ENCODE measurements around the gene CLSTN2.

Gene CLSTN2

DNA sequence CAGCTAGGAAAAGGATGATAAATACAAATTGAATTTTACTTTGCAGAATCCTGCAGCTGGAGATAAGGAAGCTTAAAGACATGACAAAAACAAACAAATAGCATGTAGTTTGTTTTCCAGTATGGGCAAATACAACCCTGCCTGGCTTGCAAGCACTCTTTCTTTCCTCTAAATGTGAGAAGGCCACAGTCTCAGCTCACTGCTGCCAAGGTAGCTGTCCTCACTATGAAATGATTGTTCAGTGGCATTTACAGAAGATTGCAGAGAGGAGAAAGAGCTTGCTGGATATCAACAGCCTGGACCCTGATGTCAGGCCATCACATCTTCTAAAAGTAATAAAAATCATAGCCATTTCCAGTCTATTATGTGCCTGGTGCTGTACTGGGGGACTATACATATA lies 262.0 kb downstream of the CLSTN2 start:
- H4K91ac ChIP-seq (ENCODE audit: low read length): no peak overlapping the region
- no peak overlapping the region for H2BK15ac ChIP-seq (ENCODE audit: low read depth, poor library complexity, severe bottlenecking)
- H3K27ac ChIP-seq (ENCODE audit: low read length, poor library complexity, severe bottlenecking): no peak overlapping the region
- no peak overlapping the region for H2BK12ac ChIP-seq (ENCODE audit: low read length in 2 of 2)
- H3K27me3 ChIP-seq (ENCODE audit: control insufficient read depth in 1 of 2, insufficient read depth in 1 of 2, low read length in 2 of 2): no peaks in the 10 kb centered on the region
- no peaks in the 10 kb centered on the region for H3K4me1 ChIP-seq (ENCODE audit: control insufficient read depth, insufficient read depth, low read depth, low read length)
- H2BK5ac ChIP-seq (ENCODE audit: low read depth, low read length, poor library complexity, severe bottlenecking): no peak overlapping the region
- no peak overlapping the region for H3K4me2 ChIP-seq (ENCODE audit: low read length, poor library complexity, severe bottlenecking)
- H3K4ac ChIP-seq (ENCODE audit: low read depth in 1 of 2, low read length in 2 of 2): no peak overlapping the region
- H2BK120ac ChIP-seq (ENCODE audit: low read depth, low read length): no peak overlapping the region
- no peak overlapping the region for H3K4me3 ChIP-seq (ENCODE audit: insufficient read depth in 1 of 2, low read depth in 1 of 2, low read length in 2 of 2)
- H3K14ac ChIP-seq (ENCODE audit: low read length in 2 of 2): no peak overlapping the region
- H3K9ac ChIP-seq (ENCODE audit: low read length): no peak overlapping the region
- no peak overlapping the region for H4K8ac ChIP-seq (ENCODE audit: low read length)
- peaks cover 5% of the 10 kb centered on the region for H3K79me1 ChIP-seq (replicated peaks; ENCODE audit: low read length, poor library complexity, severe bottlenecking)
- H3K23ac ChIP-seq (ENCODE audit: low read length in 2 of 2): no peak overlapping the region
- no peaks in the 10 kb centered on the region for H3K36me3 ChIP-seq (ENCODE audit: control insufficient read depth in 1 of 2, insufficient read depth in 2 of 2, low read depth in 1 of 2, low read length in 2 of 2)
- H3K9me3 ChIP-seq (ENCODE audit: control insufficient read depth, low read length): peaks cover 26% of the 10 kb centered on the region
- no peak overlapping the region for H2AFZ ChIP-seq (ENCODE audit: low read depth, low read length)
- no peak overlapping the region for H3K18ac ChIP-seq (ENCODE audit: low read depth in 1 of 2, low read length in 2 of 2)
- no peak for DNase-seq
- no peak overlapping the region for H2AK5ac ChIP-seq (ENCODE audit: low read length, severe bottlenecking)

DNA sequence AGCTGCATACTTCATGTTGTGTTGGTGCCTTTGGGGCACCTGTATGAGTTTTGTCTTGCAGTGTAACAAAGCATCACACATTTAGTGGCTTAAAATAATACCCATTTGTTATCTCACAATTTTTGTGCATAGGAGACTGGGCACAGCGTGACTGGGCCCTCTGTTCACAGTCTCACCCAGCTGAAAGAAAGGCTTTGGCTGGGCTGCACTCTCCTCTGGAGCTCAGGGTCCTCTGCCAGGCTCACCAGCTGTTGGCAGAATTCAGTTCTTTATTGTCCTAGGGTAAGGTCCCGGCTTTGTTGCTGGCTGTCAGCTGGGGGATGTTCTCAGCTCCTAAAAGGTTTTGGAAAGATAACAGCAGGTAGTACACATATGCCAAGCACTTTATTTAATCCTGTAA lies 263.3 kb downstream of the CLSTN2 start:
- WGBS: 30% methylated on average over 1 of the region's 2 CpGs
- H3K9ac ChIP-seq (ENCODE audit: low read length): no peak overlapping the region
- H4K91ac ChIP-seq (ENCODE audit: low read length): no peak overlapping the region
- H4K8ac ChIP-seq (ENCODE audit: low read length): no peak overlapping the region
- peaks cover 4 to 6% of the 10 kb centered on the region in 2 experiments for H3K27me3 ChIP-seq (ENCODE audit: control insufficient read depth in 1 of 2, insufficient read depth in 1 of 2, low read length in 2 of 2)
- peaks cover 5% of the 10 kb centered on the region for H3K79me1 ChIP-seq (replicated peaks; ENCODE audit: low read length, poor library complexity, severe bottlenecking)
- no peak overlapping the region for H2BK120ac ChIP-seq (ENCODE audit: low read depth, low read length)
- no peak overlapping the region for H2BK5ac ChIP-seq (ENCODE audit: low read depth, low read length, poor library complexity, severe bottlenecking)
- no peak overlapping the region for H3K4me2 ChIP-seq (ENCODE audit: low read length, poor library complexity, severe bottlenecking)
- no peak for DNase-seq
- no peak overlapping the region for H3K4me3 ChIP-seq (ENCODE audit: insufficient read depth in 1 of 2, low read depth in 1 of 2, low read length in 2 of 2)
- no peak overlapping the region for H2BK12ac ChIP-seq (ENCODE audit: low read length in 2 of 2)
- H3K4me1 ChIP-seq (ENCODE audit: control insufficient read depth, insufficient read depth, low read depth, low read length): no peaks in the 10 kb centered on the region
- no peak overlapping the region for H3K18ac ChIP-seq (ENCODE audit: low read depth in 1 of 2, low read length in 2 of 2)
- no peak overlapping the region for H2AFZ ChIP-seq (ENCODE audit: low read depth, low read length)
- H3K9me3 ChIP-seq (ENCODE audit: control insufficient read depth, low read length): peaks cover 18% of the 10 kb centered on the region
- H3K4ac ChIP-seq (ENCODE audit: low read depth in 1 of 2, low read length in 2 of 2): no peak overlapping the region
- H3K36me3 ChIP-seq (ENCODE audit: control insufficient read depth in 1 of 2, insufficient read depth in 2 of 2, low read depth in 1 of 2, low read length in 2 of 2): no peaks in the 10 kb centered on the region
- H2AK5ac ChIP-seq (ENCODE audit: low read length, severe bottlenecking): no peak overlapping the region
- H3K23ac ChIP-seq (ENCODE audit: low read length in 2 of 2): no peak overlapping the region
- H3K14ac ChIP-seq (ENCODE audit: low read length in 2 of 2): no peak overlapping the region
- no peak overlapping the region for H3K27ac ChIP-seq (ENCODE audit: low read length, poor library complexity, severe bottlenecking)
- no peak overlapping the region for H2BK15ac ChIP-seq (ENCODE audit: low read depth, poor library complexity, severe bottlenecking)

DNA sequence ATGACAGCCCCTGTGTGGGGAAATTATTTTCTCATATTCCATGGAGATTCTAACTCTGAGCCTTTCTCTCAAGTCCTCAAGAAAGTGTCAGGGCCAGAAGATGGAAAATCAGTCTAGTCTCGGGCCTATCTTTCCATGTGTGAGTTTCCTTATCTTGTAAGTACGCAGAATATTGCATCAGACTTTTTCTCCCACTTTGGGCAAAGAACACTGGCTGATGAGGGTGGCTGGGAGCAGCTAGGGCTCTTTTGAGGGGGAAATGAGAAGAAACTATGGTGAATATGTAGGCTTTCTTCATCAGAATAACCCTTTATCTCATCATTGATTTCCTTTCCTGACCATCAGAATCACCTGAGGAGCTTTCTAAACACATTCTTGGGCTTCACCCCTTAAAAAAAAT lies 264.0 kb downstream of the CLSTN2 start:
- H3K23ac ChIP-seq (ENCODE audit: low read length in 2 of 2): no peak overlapping the region
- no peak overlapping the region for H2AFZ ChIP-seq (ENCODE audit: low read depth, low read length)
- no peaks in the 10 kb centered on the region for H3K4me1 ChIP-seq (ENCODE audit: control insufficient read depth, insufficient read depth, low read depth, low read length)
- H3K27me3 ChIP-seq (ENCODE audit: control insufficient read depth in 1 of 2, insufficient read depth in 1 of 2, low read length in 2 of 2): peaks cover 4 to 13% of the 10 kb centered on the region in 2 experiments
- WGBS: 57% methylated on average over 2 of the region's 2 CpGs
- no peak overlapping the region for H3K4me2 ChIP-seq (ENCODE audit: low read length, poor library complexity, severe bottlenecking)
- H3K18ac ChIP-seq (ENCODE audit: low read depth in 1 of 2, low read length in 2 of 2): no peak overlapping the region
- H3K4ac ChIP-seq (ENCODE audit: low read depth in 1 of 2, low read length in 2 of 2): no peak overlapping the region
- peaks cover 10% of the 10 kb centered on the region for H3K9me3 ChIP-seq (ENCODE audit: control insufficient read depth, low read length)
- DNase-seq: no peak
- no peak overlapping the region for H3K4me3 ChIP-seq (ENCODE audit: insufficient read depth in 1 of 2, low read depth in 1 of 2, low read length in 2 of 2)
- H4K8ac ChIP-seq (ENCODE audit: low read length): no peak overlapping the region
- no peak overlapping the region for H2BK5ac ChIP-seq (ENCODE audit: low read depth, low read length, poor library complexity, severe bottlenecking)
- no peak overlapping the region for H2AK5ac ChIP-seq (ENCODE audit: low read length, severe bottlenecking)
- no peak overlapping the region for H2BK120ac ChIP-seq (ENCODE audit: low read depth, low read length)
- no peak overlapping the region for H2BK12ac ChIP-seq (ENCODE audit: low read length in 2 of 2)
- no peak overlapping the region for H3K27ac ChIP-seq (ENCODE audit: low read length, poor library complexity, severe bottlenecking)
- no peak overlapping the region for H4K91ac ChIP-seq (ENCODE audit: low read length)
- no peak overlapping the region for H2BK15ac ChIP-seq (ENCODE audit: low read depth, poor library complexity, severe bottlenecking)
- no peaks in the 10 kb centered on the region for H3K36me3 ChIP-seq (ENCODE audit: control insufficient read depth in 1 of 2, insufficient read depth in 2 of 2, low read depth in 1 of 2, low read length in 2 of 2)
- H3K79me1 ChIP-seq (replicated peaks; ENCODE audit: low read length, poor library complexity, severe bottlenecking): peaks cover 5% of the 10 kb centered on the region
- H3K14ac ChIP-seq (ENCODE audit: low read length in 2 of 2): no peak overlapping the region
- no peak overlapping the region for H3K9ac ChIP-seq (ENCODE audit: low read length)

DNA sequence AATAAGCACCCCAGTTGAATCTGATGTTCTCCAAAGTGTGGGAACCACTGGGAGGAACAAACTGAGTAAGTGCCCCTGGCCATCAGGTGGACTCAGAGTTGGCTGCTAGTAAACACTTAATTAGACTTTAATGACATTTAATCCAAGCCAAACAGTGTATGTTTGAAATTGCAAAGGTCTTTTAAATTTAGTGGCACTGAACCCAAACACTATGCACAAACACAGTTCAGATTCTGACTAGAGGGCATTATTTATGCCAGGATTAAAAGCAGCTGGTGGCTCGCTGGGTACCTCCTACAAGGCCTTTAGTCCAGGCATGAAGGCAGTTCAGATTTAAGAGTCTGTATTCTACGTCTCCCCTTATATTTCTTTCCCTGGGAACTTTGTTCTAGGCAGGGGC lies 264.8 kb downstream of the CLSTN2 start:
- no peak overlapping the region for H2BK15ac ChIP-seq (ENCODE audit: low read depth, poor library complexity, severe bottlenecking)
- no peak overlapping the region for H3K4ac ChIP-seq (ENCODE audit: low read depth in 1 of 2, low read length in 2 of 2)
- no peak for DNase-seq
- no peak overlapping the region for H3K9ac ChIP-seq (ENCODE audit: low read length)
- H3K9me3 ChIP-seq (ENCODE audit: control insufficient read depth, low read length): peaks cover 4% of the 10 kb centered on the region
- no peak overlapping the region for H3K14ac ChIP-seq (ENCODE audit: low read length in 2 of 2)
- no peak overlapping the region for H4K8ac ChIP-seq (ENCODE audit: low read length)
- no peak overlapping the region for H2BK12ac ChIP-seq (ENCODE audit: low read length in 2 of 2)
- no peaks in the 10 kb centered on the region for H3K4me1 ChIP-seq (ENCODE audit: control insufficient read depth, insufficient read depth, low read depth, low read length)
- H3K27me3 ChIP-seq (ENCODE audit: control insufficient read depth in 1 of 2, insufficient read depth in 1 of 2, low read length in 2 of 2): peaks cover 4 to 20% of the 10 kb centered on the region in 2 experiments
- WGBS: 57% methylated on average over 1 of the region's 2 CpGs
- H3K79me1 ChIP-seq (replicated peaks; ENCODE audit: low read length, poor library complexity, severe bottlenecking): peaks cover 7% of the 10 kb centered on the region
- no peak overlapping the region for H3K4me3 ChIP-seq (ENCODE audit: insufficient read depth in 1 of 2, low read depth in 1 of 2, low read length in 2 of 2)
- H2BK5ac ChIP-seq (ENCODE audit: low read depth, low read length, poor library complexity, severe bottlenecking): no peak overlapping the region
- no peak overlapping the region for H2BK120ac ChIP-seq (ENCODE audit: low read depth, low read length)
- no peak overlapping the region for H3K23ac ChIP-seq (ENCODE audit: low read length in 2 of 2)
- H3K36me3 ChIP-seq (ENCODE audit: control insufficient read depth in 1 of 2, insufficient read depth in 2 of 2, low read depth in 1 of 2, low read length in 2 of 2): no peaks in the 10 kb centered on the region
- H3K4me2 ChIP-seq (ENCODE audit: low read length, poor library complexity, severe bottlenecking): no peak overlapping the region
- no peak overlapping the region for H3K27ac ChIP-seq (ENCODE audit: low read length, poor library complexity, severe bottlenecking)
- no peak overlapping the region for H4K91ac ChIP-seq (ENCODE audit: low read length)
- no peak overlapping the region for H2AK5ac ChIP-seq (ENCODE audit: low read length, severe bottlenecking)
- H3K18ac ChIP-seq (ENCODE audit: low read depth in 1 of 2, low read length in 2 of 2): no peak overlapping the region
- H2AFZ ChIP-seq (ENCODE audit: low read depth, low read length): no peak overlapping the region
